ENCODE measurements around the gene FLT3.

GRCh38 chr13:27978301-27978968 lies 121.9 kb downstream of the FLT3 start:
- TF ChIP-seq ZNF232 (CRISPR knock-in tag; IDR thresholded peaks at IDR 0.05): no peak
- TF ChIP-seq HCFC1 (IDR thresholded peaks at IDR 0.05; ENCODE audit: low read depth, low read length): no peak
- TF ChIP-seq RFX7 (CRISPR knock-in tag; IDR thresholded peaks at IDR 0.05): no peak
- no peak for TF ChIP-seq TRIM24 (IDR thresholded peaks at IDR 0.05)

All from K562 (cell line).